HEK293 (cell line): ENCODE measurements around the gene PRKRA.

Experiments used
- BCL11A ChIP-seq: fragments of 450-650 bp; formaldehyde crosslinking; IDR thresholded peaks from 2 replicates; pipeline ENCODE4 v1.5.1; 2016; ENCODE audit warnings: low read depth, missing biosample characterization, missing genetic modification characterization
- MEIS1 ChIP-seq: sonication (generic); formaldehyde crosslinking; IDR thresholded peaks from 2 replicates; pipeline ENCODE4 v1.8.1; 2022; ENCODE audit warnings: missing genetic modification reagents, mild to moderate bottlenecking, borderline replicate concordance
- OVOL3 ChIP-seq: fragments of 450-650 bp; formaldehyde crosslinking; IDR thresholded peaks from 2 replicates; pipeline ENCODE4 v1.5.1; 2016; ENCODE audit warnings: missing biosample characterization, missing genetic modification characterization
- RBAK ChIP-seq: fragments of 450-650 bp; formaldehyde crosslinking; IDR thresholded peaks from 2 replicates; pipeline ENCODE4 v1.5.1; 2016; ENCODE audit warnings: missing biosample characterization, missing genetic modification characterization
- SP7 ChIP-seq: fragments of 450-650 bp; formaldehyde crosslinking; IDR thresholded peaks from 2 replicates; pipeline ENCODE4 v1.5.1; 2016; ENCODE audit warnings: missing biosample characterization, missing genetic modification characterization
- TCF7L2 ChIP-seq: IDR thresholded peaks from 2 replicates; pipeline ENCODE4 v1.6.1; 2011; ENCODE audit warnings: low read depth, mild to moderate bottlenecking, inconsistent platforms, low read length, moderate library complexity, borderline replicate concordance
- ZNF133 ChIP-seq: fragments of 450-650 bp; formaldehyde crosslinking; IDR thresholded peaks from 2 replicates; pipeline ENCODE4 v1.5.1; 2016; ENCODE audit warnings: missing biosample characterization, missing genetic modification characterization
- ZNF140 ChIP-seq: fragments of 450-650 bp; formaldehyde crosslinking; IDR thresholded peaks from 2 replicates; pipeline ENCODE4 v1.5.1; 2016; ENCODE audit warnings: missing biosample characterization, missing genetic modification characterization
- ZNF146 ChIP-seq: fragments of 450-650 bp; formaldehyde crosslinking; IDR thresholded peaks from 2 replicates; pipeline ENCODE4 v1.5.1; 2016; ENCODE audit warnings: missing biosample characterization, missing genetic modification characterization
- ZNF239 ChIP-seq: fragments of 450-650 bp; formaldehyde crosslinking; IDR thresholded peaks from 2 replicates; pipeline ENCODE4 v1.5.1; 2016; ENCODE audit warnings: missing biosample characterization, missing genetic modification characterization
- ZNF473 ChIP-seq: fragments of 450-650 bp; formaldehyde crosslinking; IDR thresholded peaks from 2 replicates; pipeline ENCODE4 v1.5.1; 2017; ENCODE audit warnings: missing biosample characterization, missing genetic modification characterization
- ZNF514 ChIP-seq: fragments of 450-650 bp; formaldehyde crosslinking; IDR thresholded peaks from 2 replicates; pipeline ENCODE4 v1.5.1; 2016; ENCODE audit warnings: missing biosample characterization, missing genetic modification characterization
- ZNF529 ChIP-seq: fragments of 450-650 bp; formaldehyde crosslinking; IDR thresholded peaks from 2 replicates; pipeline ENCODE4 v1.5.1; 2017; ENCODE audit warnings: missing genetic modification characterization, missing biosample characterization; ENCODE audit not compliant: insufficient replicate concordance
- ZNF548 ChIP-seq: fragments of 450-650 bp; formaldehyde crosslinking; IDR thresholded peaks from 2 replicates; pipeline ENCODE4 v1.5.1; 2016; ENCODE audit warnings: missing biosample characterization, missing genetic modification characterization
- ZNF549 ChIP-seq: fragments of 450-650 bp; IDR thresholded peaks from 2 replicates; pipeline ENCODE4 v1.5.1; 2018; ENCODE audit warnings: missing biosample characterization, missing genetic modification characterization, mild to moderate bottlenecking, inconsistent platforms, moderate library complexity
- ZNF585B ChIP-seq: fragments of 450-650 bp; formaldehyde crosslinking; IDR thresholded peaks from 2 replicates; pipeline ENCODE4 v1.5.1; 2016; ENCODE audit warnings: missing biosample characterization, missing genetic modification characterization
- ZNF596 ChIP-seq: fragments of 450-650 bp; IDR thresholded peaks from 2 replicates; pipeline ENCODE4 v1.5.0; 2018; ENCODE audit warnings: missing biosample characterization, mild to moderate bottlenecking, missing genetic modification characterization, moderate library complexity
- ZNF654 ChIP-seq: fragments of 450-650 bp; formaldehyde crosslinking; IDR thresholded peaks from 2 replicates; pipeline ENCODE4 v1.5.1; 2016; ENCODE audit warnings: low read depth, missing biosample characterization, missing genetic modification characterization
- ZNF660 ChIP-seq: fragments of 450-650 bp; IDR thresholded peaks from 2 replicates; pipeline ENCODE4 v1.5.1; 2018; ENCODE audit warnings: missing biosample characterization, mild to moderate bottlenecking, missing genetic modification characterization
- ZNF670 ChIP-seq: fragments of 450-650 bp; formaldehyde crosslinking; IDR thresholded peaks from 2 replicates; pipeline ENCODE4 v1.5.1; 2016; ENCODE audit warnings: missing biosample characterization, missing genetic modification characterization, low read depth
- ZNF747 ChIP-seq: fragments of 450-650 bp; formaldehyde crosslinking; IDR thresholded peaks from 2 replicates; pipeline ENCODE4 v1.5.1; 2016; ENCODE audit warnings: missing biosample characterization, missing genetic modification characterization
- ZNF776 ChIP-seq: fragments of 450-650 bp; formaldehyde crosslinking; IDR thresholded peaks from 2 replicates; pipeline ENCODE4 v1.5.0; 2017; ENCODE audit warnings: missing biosample characterization, missing genetic modification characterization, borderline replicate concordance
- ZNF830 ChIP-seq: fragments of 450-650 bp; IDR thresholded peaks from 2 replicates; pipeline ENCODE4 v1.5.0; 2018; ENCODE audit warnings: missing biosample characterization, missing genetic modification characterization, low read depth, mild to moderate bottlenecking, moderate library complexity
- ZSCAN23 ChIP-seq: fragments of 450-650 bp; formaldehyde crosslinking; IDR thresholded peaks from 2 replicates; pipeline ENCODE4 v1.5.1; 2016; ENCODE audit warnings: missing biosample characterization, missing genetic modification characterization
- TF ChIP-seq, protein P1 (sequence below): fragments of 450-650 bp; formaldehyde crosslinking; IDR thresholded peaks from 2 replicates; pipeline ENCODE4 v1.5.1; 2017; ENCODE audit warnings: missing biosample characterization, missing genetic modification characterization
- TF ChIP-seq, protein P2 (sequence below): fragments of 450-650 bp; formaldehyde crosslinking; IDR thresholded peaks from 2 replicates; pipeline ENCODE4 v1.5.1; 2016; ENCODE audit warnings: missing biosample characterization, missing genetic modification characterization
- TF ChIP-seq, protein P3 (sequence below): fragments of 450-650 bp; formaldehyde crosslinking; IDR thresholded peaks from 2 replicates; pipeline ENCODE4 v1.5.1; 2017; ENCODE audit warnings: missing biosample characterization, missing genetic modification characterization
- TF ChIP-seq, protein P4 (sequence below): fragments of 450-650 bp; formaldehyde crosslinking; IDR thresholded peaks from 2 replicates; pipeline ENCODE4 v1.5.1; 2016; ENCODE audit warnings: missing biosample characterization, missing genetic modification characterization
- TF ChIP-seq, protein P5 (sequence below): fragments of 450-650 bp; formaldehyde crosslinking; IDR thresholded peaks from 2 replicates; pipeline ENCODE4 v1.5.1; 2016; ENCODE audit warnings: missing biosample characterization, missing genetic modification characterization
- TF ChIP-seq, protein P6 (sequence below): fragments of 450-650 bp; formaldehyde crosslinking; IDR thresholded peaks from 2 replicates; pipeline ENCODE4 v1.5.1; 2016; ENCODE audit warnings: missing biosample characterization, missing genetic modification characterization, borderline replicate concordance

Gene PRKRA

DNA sequence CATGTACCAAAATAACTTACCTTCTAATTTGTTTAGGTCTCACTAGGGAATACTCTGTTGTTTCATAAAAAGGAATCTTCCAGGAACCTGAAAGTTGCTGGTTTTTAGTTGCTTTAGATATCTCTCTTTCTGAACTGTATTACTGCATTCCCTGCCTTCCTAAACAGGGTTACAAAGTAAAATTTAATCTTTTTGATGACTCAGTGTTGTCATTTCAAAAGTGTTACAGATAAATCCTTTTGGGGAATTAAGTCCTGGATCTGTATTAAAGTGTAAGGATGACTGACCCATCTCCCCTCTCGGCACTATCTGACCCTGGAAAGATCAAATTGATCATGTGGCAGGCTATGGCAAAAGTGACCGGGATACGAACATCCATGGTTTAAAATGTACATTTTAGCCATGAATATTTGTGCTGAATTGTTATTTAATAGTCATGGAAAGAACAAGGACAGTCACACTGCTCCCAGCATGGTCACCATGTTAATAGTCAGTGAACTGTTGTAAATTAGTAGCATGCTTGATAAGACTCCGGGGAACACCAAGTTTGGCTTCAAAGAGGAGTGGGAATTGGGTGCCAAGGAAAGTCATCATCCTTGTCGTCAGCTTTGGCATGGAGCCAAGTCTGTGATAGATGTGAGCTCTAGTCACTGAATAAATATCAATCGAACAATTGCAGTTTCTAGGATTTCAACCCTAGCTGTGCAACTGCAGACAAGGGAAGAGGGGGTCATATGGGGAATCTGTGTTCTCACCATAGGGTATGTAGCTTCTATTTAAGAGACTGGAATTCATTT, 33.5 kb upstream of the PRKRA start (continued):
- no peak for TF ChIP-seq TCF7L2
- TF ChIP-seq ZSCAN23 (tag by site-specific recombination): no peak
- no peak for TF ChIP-seq ZNF140 (tag by site-specific recombination)
- TF ChIP-seq ZNF514 (tag by site-specific recombination): no peak
- TF ChIP-seq, protein P1, sequence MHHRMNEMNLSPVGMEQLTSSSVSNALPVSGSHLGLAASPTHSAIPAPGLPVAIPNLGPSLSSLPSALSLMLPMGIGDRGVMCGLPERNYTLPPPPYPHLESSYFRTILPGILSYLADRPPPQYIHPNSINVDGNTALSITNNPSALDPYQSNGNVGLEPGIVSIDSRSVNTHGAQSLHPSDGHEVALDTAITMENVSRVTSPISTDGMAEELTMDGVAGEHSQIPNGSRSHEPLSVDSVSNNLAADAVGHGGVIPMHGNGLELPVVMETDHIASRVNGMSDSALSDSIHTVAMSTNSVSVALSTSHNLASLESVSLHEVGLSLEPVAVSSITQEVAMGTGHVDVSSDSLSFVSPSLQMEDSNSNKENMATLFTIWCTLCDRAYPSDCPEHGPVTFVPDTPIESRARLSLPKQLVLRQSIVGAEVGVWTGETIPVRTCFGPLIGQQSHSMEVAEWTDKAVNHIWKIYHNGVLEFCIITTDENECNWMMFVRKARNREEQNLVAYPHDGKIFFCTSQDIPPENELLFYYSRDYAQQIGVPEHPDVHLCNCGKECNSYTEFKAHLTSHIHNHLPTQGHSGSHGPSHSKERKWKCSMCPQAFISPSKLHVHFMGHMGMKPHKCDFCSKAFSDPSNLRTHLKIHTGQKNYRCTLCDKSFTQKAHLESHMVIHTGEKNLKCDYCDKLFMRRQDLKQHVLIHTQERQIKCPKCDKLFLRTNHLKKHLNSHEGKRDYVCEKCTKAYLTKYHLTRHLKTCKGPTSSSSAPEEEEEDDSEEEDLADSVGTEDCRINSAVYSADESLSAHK: peak; percentile 99
- peak; percentile 80 for TF ChIP-seq ZNF529 (tag by site-specific recombination)
- no peak for TF ChIP-seq ZNF670
- TF ChIP-seq ZNF549 (tag by site-specific recombination): peak; percentile 79
- TF ChIP-seq ZNF596 (tag by site-specific recombination): peak; percentile 55
- no peak for TF ChIP-seq ZNF585B
- no peak for TF ChIP-seq ZNF654 (tag by site-specific recombination)
- TF ChIP-seq, protein P2, sequence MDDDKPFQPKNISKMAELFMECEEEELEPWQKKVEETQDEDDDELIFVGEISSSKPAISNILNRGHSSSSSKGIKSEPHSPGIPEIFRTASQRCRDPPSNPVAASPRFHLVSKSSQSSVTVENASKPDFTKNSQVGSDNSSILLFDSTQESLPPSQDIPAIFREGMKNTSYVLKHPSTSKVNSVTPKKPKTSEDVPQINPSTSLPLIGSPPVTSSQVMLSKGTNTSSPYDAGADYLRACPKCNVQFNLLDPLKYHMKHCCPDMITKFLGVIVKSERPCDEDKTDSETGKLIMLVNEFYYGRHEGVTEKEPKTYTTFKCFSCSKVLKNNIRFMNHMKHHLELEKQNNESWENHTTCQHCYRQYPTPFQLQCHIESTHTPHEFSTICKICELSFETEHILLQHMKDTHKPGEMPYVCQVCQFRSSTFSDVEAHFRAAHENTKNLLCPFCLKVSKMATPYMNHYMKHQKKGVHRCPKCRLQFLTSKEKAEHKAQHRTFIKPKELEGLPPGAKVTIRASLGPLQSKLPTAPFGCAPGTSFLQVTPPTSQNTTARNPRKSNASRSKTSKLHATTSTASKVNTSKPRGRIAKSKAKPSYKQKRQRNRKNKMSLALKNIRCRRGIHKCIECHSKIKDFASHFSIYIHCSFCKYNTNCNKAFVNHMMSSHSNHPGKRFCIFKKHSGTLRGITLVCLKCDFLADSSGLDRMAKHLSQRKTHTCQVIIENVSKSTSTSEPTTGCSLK: no peak
- TF ChIP-seq MEIS1 (CRISPR knock-in tag): no peak
- peak; percentile 99 for TF ChIP-seq ZNF660 (tag by site-specific recombination)
- peak; percentile 96 for TF ChIP-seq ZNF830 (tag by site-specific recombination)
- no peak for TF ChIP-seq ZNF133 (tag by site-specific recombination)
- TF ChIP-seq, protein P3, sequence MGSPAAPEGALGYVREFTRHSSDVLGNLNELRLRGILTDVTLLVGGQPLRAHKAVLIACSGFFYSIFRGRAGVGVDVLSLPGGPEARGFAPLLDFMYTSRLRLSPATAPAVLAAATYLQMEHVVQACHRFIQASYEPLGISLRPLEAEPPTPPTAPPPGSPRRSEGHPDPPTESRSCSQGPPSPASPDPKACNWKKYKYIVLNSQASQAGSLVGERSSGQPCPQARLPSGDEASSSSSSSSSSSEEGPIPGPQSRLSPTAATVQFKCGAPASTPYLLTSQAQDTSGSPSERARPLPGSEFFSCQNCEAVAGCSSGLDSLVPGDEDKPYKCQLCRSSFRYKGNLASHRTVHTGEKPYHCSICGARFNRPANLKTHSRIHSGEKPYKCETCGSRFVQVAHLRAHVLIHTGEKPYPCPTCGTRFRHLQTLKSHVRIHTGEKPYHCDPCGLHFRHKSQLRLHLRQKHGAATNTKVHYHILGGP (tag by site-specific recombination): peak; percentile 88
- TF ChIP-seq, protein P4, sequence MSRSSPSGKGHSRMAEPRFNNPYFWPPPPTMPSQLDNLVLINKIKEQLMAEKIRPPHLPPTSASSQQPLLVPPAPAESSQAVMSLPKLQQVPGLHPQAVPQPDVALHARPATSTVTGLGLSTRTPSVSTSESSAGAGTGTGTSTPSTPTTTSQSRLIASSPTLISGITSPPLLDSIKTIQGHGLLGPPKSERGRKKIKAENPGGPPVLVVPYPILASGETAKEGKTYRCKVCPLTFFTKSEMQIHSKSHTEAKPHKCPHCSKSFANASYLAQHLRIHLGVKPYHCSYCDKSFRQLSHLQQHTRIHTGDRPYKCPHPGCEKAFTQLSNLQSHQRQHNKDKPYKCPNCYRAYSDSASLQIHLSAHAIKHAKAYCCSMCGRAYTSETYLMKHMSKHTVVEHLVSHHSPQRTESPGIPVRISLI: no peak
- TF ChIP-seq, protein P5, sequence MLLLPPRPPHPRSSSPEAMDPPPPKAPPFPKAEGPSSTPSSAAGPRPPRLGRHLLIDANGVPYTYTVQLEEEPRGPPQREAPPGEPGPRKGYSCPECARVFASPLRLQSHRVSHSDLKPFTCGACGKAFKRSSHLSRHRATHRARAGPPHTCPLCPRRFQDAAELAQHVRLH (tag by site-specific recombination): peak; percentile 20; the same call in 1 of the 2 replicates
- TF ChIP-seq OVOL3 (tag by site-specific recombination): no peak
- TF ChIP-seq ZNF548: no peak
- TF ChIP-seq, protein P6, sequence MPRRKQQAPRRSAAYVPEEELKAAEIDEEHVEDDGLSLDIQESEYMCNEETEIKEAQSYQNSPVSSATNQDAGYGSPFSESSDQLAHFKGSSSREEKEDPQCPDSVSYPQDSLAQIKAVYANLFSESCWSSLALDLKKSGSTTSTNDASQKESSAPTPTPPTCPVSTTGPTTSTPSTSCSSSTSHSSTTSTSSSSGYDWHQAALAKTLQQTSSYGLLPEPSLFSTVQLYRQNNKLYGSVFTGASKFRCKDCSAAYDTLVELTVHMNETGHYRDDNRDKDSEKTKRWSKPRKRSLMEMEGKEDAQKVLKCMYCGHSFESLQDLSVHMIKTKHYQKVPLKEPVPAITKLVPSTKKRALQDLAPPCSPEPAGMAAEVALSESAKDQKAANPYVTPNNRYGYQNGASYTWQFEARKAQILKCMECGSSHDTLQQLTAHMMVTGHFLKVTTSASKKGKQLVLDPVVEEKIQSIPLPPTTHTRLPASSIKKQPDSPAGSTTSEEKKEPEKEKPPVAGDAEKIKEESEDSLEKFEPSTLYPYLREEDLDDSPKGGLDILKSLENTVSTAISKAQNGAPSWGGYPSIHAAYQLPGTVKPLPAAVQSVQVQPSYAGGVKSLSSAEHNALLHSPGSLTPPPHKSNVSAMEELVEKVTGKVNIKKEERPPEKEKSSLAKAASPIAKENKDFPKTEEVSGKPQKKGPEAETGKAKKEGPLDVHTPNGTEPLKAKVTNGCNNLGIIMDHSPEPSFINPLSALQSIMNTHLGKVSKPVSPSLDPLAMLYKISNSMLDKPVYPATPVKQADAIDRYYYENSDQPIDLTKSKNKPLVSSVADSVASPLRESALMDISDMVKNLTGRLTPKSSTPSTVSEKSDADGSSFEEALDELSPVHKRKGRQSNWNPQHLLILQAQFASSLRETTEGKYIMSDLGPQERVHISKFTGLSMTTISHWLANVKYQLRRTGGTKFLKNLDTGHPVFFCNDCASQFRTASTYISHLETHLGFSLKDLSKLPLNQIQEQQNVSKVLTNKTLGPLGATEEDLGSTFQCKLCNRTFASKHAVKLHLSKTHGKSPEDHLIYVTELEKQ (tag by site-specific recombination): no peak
- TF ChIP-seq RBAK (tag by site-specific recombination): no peak
- TF ChIP-seq SP7: peak; percentile 52; the same call in 1 of the 2 replicates
- TF ChIP-seq ZNF747 (tag by site-specific recombination): no peak
- no peak for TF ChIP-seq BCL11A (tag by site-specific recombination)
- TF ChIP-seq ZNF239 (tag by site-specific recombination): no peak
- 0 out of 2 replicates have a peak, but pooled peaks have one; percentile 25 for TF ChIP-seq ZNF146 (tag by site-specific recombination)
- TF ChIP-seq ZNF776 (tag by site-specific recombination): no peak
- no peak for TF ChIP-seq ZNF473 (tag by site-specific recombination)
